Urothelium cell line (cell line): ENCODE measurements around the gene EVI5L.
"Not testable (repeated sequence)": the region's sequence is repeated elsewhere in the genome, so short reads cannot be mapped to it uniquely, and the experiment has no call there.

Source experiments
- DNase-seq: peaks from one replicate; pipeline ENCODE4 v3.0.0; 2011; ENCODE audit warnings: low spot score, mixed read lengths
- FAIRE-seq: peaks from 2 replicates; lab custom pipeline; 2011; peaks lifted over from hg19 to GRCh38; lab: Jason Lieb, UNC

Gene EVI5L

GRCh38 chr19:7858109-7858770, 28.2 kb downstream of the EVI5L start:
- FAIRE-seq, result no peak
- DNase-seq, result no peak

GRCh38 chr19:7859087-7859486, 29.1 kb downstream of the EVI5L start:
- FAIRE-seq, result not testable (repeated sequence)

DNA sequence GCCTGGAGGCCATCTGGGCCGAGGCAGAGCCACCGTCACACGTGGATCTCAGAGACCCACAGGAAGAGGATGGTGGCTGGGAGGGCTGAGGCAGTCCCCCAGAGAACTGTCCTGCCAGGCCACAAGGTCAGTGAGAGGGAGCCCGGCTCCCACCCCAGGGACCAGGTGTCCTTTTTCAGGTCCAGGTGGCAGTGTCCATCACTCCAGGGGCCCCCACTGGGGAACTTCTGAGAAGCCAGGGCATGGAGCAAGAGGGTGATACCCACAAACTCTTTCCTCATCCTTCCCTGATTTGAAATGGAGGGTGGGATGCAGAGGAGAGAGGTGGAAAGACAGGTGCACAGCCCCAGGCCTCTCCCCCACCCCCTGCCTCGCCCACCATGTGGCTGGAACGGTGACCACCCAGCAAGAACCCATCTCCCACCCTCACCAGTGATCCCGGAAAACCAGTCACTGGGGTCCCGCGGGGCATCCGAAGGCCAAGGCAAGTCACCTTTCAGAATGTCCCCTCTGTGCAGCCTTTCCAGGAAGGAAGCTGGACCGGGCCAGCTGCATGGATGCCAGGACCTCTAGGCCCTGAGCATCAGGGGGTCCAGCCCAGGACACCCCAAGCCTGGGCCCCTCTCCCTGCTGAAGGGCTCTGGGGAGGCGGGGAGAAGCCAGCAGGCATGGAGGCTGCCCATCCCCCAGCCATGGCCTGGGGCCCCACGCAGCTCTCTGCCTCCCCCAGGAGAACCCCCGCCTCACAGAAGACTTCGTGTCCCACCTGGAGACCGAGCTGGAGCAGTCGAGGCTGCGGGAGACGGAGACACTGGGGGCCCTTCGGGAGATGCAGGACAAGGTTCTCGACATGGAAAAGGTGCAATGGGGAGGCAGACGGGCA, 30.1 kb downstream of the EVI5L start:
- FAIRE-seq (no peak), DNase-seq (no peak)

More at GRCh38 chr19:7859087-7859486, 29.1 kb downstream of the EVI5L start:
- not testable (repeated sequence) for DNase-seq

GRCh38 chr19:7860714-7861618, 30.9 kb downstream of the EVI5L start:
- DNase-seq, result no peak
- no peak for FAIRE-seq

DNA sequence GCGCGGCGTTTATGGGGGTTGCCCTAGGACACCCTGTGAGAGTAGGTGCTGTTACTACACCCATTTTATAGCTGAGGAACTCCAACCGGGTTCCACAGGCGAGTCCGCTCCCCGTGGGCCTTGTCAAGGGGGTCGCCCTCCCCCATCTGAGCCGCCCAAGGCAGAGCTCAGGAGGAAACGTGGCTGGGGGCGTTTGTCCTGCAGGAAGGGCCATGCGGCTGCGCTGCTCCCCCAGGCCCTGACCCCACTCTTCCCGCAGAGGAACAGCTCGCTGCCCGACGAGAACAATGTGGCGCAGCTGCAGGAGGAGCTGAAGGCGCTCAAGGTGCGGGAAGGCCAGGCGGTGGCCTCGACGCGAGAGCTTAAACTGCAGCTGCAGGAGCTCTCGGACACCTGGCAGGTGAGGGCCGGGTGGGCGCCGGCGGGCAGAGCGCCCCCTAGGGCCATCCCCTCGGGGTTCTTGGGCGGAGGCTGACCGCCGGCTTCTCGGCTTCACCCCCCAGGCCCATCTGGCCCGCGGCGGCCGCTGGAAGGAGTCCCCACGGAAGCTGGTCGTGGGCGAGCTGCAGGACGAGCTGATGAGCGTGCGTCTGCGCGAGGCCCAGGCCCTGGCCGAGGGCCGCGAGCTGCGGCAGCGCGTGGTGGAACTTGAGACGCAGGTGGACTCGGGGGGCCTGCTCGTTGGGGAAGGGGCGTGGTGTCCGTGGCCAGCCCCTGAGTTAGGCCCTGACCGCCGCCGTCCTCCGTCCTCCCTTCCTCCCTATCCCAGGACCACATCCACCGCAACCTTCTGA, 31.8 kb downstream of the EVI5L start:
- FAIRE-seq (no peak), DNase-seq (no peak)

GRCh38 chr19:7862413-7862951, 32.5 kb downstream of the EVI5L start:
- peak; percentile 23 for DNase-seq
- FAIRE-seq, result no peak

DNA sequence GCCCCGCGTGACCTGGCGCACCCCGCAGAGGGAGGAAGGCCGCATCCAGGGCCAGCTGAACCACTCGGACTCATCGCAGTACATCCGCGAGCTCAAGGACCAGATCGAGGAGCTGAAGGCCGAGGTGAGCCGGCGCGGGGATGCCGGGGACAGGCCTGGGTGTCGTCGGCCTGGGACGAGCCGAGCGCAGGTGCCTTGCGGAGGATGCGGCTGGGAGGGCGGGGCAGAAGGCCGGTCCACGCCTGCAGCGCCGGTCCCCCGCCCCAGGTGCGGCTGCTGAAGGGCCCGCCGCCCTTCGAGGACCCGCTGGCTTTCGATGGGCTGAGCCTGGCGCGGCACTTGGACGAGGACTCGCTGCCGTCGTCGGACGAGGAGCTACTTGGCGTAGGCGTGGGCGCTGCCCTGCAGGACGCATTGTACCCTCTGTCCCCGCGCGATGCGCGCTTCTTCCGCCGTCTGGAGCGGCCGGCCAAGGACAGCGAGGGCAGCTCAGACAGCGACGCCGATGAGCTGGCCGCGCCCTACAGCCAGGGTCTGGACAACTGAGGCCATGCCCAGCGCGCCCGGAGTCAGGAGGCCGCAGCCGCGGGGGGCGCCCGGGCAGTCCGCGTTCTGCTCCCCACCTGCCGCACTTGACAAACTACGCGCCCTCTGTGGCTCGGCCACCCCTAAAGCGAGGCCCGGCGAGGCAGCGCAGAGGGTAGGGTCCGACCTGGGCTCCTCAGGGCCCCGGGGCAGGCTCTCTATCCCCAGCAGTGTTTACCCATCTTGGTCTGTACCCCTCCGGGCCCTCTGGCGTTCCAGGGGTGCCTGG, 33.3 kb downstream of the EVI5L start:
- no peak for FAIRE-seq
- DNase-seq, result no peak

DNA sequence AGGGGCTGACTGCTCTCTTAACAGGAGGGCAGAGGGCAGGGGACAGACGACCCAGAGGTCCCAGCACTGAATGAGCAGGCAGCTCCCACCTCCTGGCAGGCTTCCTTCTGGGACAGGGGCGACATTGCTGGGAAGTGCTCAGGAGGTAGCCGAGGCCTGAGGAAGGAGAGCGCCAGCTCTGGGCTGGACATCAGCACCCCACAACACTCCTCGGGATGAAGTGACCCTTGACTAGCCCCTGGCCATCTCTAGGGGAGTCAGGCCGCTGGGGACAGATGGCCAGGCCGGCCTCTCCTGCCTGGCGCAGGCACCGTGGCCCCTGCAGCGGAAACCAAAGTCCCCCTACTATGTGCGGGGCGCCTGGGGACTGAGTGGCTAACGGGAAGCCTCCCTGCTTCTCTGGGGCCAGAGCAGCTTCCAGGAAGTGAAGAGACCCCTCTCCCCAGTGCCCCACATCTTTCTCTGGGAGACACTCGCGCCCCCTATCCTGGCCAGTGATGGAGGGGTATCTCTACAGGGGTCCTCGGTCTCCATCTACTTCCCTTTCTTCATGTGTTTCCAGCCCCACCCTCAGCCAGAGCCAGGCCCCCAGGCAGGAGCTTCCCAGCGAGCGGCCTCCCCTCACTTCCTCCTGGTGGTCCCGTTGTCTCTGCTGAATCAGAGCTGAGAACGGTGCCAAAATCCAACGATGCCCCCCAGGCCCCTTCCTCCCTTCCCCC, 34.1 kb downstream of the EVI5L start:
- no peak for FAIRE-seq
- DNase-seq, result no peak

- FAIRE-seq, result no peak
- no peak for DNase-seq
These were observed 34.7 kb downstream of the EVI5L start for GRCh38 chr19:7864690-7865074.

DNA sequence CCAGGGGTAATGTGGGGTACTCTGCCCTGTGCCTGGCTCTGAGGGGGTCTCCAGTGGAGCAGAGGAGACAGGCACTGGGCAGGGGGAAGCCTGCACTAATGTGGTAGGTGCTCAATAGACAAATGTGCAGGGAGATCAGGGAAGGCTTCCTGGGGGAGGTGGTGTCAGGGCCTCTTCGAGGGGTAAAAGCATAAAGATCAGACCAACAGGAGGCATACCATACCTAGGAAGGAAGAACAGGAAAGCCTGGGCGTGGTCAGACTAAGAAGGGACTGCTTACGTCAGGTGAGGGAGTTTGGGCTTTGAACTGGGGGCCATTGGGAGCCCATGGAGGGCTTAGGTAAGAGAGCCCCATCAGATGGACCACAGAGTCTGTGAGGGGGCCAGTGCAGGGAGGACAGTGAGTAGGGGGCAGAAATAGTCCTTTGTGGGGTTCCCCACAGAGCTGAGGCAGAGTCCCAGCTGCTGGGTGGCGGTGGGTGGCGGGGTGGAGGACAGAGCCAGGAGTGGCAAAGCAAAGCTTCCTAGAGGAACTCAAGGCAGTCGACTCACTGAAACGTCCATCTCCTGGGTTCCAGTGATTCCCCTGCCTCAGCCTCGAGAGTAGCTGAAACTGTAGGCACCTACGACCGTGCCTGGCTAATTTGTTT, 35.4 kb downstream of the EVI5L start:
- FAIRE-seq (no peak), DNase-seq (no peak)

GRCh38 chr19:7866399-7867091, 36.5 kb downstream of the EVI5L start:
- DNase-seq (no peak), FAIRE-seq (no peak)

DNA sequence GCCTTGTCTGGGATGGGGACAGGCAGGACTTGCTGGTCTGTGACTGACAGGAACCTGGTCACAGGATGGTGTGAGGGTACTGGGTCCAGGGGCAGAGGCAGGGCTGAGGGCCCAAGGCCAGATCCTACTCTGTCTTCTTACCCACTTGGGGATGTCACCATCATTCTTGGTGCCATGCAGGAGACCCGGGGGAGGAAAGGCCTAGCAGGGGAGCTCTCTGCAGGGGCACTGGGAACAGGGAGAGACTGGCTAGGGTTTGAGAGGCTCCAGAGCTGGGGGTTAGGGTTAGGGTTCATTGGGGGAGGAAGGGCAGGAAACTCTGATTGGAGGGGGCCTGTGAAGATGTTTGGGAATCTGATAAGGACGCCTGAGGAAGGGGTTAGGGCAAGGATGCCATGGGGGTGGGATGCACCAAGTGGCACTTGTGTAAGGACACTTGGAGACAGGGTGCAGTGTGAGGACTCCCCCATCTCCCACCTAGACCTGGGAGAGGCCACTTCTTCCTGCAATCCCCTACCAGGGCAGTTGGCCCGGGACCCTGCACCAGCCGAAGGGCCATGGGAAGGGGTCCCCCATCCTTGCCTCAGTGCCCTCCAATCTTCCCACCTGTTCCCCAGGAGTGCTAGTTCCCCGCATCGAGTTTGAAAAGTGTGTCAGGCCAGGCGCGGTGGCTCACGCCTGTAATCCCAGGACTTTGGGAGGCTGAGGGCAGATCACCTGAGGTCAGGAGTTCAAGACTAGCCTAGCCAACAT, 37.2 kb downstream of the EVI5L start:
- DNase-seq (no peak), FAIRE-seq (no peak)

GRCh38 chr19:7868326-7868670, 38.3 kb downstream of the EVI5L start:
- DNase-seq (no peak), FAIRE-seq (no peak)

GRCh38 chr19:7868671-7869452, 38.8 kb downstream of the EVI5L start:
- FAIRE-seq (no peak), DNase-seq (peak; percentile 86)

GRCh38 chr19:7869453-7869909, 39.5 kb downstream of the EVI5L start:
- no peak for FAIRE-seq
- peak; percentile 48 for DNase-seq

DNA sequence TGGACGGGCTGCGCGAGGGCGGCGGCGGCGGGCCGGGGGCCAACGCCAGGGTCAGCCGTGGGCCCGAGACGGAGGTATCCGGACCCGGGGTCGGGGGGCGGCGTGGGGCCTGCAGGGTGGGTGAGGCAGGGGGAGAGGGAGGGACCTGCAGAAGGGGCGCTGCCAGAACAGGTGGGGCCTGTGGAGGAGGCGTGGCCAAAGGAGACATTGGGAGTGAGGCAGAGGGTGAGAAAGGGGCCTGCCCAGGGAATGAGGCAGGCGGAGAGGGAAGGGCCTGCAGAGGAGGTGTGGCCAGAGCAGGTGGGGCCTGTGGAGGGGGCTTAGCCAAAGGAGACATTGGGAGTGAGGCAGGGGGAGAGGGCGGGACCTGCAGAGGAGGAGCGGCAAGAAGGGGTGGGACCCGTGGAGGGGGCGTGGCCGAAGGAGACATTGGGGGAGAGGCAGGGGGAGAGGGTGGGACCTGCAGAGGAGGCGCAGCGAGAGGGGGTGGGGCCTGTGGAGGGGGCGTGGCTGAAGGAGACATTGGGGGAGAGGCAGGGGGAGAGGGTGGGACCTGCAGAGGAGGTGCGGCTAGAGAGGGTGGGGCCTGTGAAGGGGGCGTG, 40.0 kb downstream of the EVI5L start:
- FAIRE-seq (no peak), DNase-seq (peak; percentile 19)
